Astrocyte (in vitro differentiated cells and primary cell): ENCODE measurements around the gene ULK2. TPM values are rescaled to one million over a fixed set of nuclear protein-coding genes. Genes with fewer than 3 reads are reported as not detected.

Experiments used
- DNase-seq: peaks from one replicate; pipeline ENCODE4 v3.0.0-alpha.2; 2010; ENCODE audit warnings: low read depth
- FAIRE-seq: peaks from 2 replicates; lab custom pipeline; 2011; peaks lifted over from hg19 to GRCh38; lab: Jason Lieb, UNC
- H2AFZ ChIP-seq: 2 replicates; pipeline ENCODE4 v1.6.0; 2012; ENCODE audit warnings: low read depth, low read length, inconsistent platforms
- H3K27ac ChIP-seq: 2 replicates; pipeline ENCODE4 v1.5.1; 2011; ENCODE audit warnings: low read depth, low read length, inconsistent platforms
- H3K27me3 ChIP-seq: 2 replicates; pipeline ENCODE4 v1.6.0; 2011; ENCODE audit warnings: low read length, inconsistent platforms; ENCODE audit not compliant: insufficient read depth
- H3K36me3 ChIP-seq: 2 replicates; pipeline ENCODE4 v1.5.1; 2011; ENCODE audit warnings: low read length, inconsistent platforms; ENCODE audit not compliant: insufficient read depth
- H3K4me1 ChIP-seq: 2 replicates; pipeline ENCODE4 v1.5.1; 2011; ENCODE audit warnings: low read length, inconsistent platforms; ENCODE audit not compliant: insufficient read depth
- H3K4me2 ChIP-seq: 2 replicates; pipeline ENCODE4 v1.6.0; 2012; ENCODE audit warnings: low read length, inconsistent platforms
- H3K4me3 ChIP-seq: 2 replicates; pipeline ENCODE4 v1.5.1; 2011; ENCODE audit warnings: low read depth, mild to moderate bottlenecking, low read length, inconsistent platforms; ENCODE audit not compliant: insufficient read depth
- H3K79me2 ChIP-seq: 2 replicates; pipeline ENCODE4 v1.6.0; 2012; ENCODE audit warnings: mild to moderate bottlenecking, low read length, inconsistent platforms; ENCODE audit not compliant: insufficient read depth
- H3K9ac ChIP-seq: 2 replicates; pipeline ENCODE4 v1.6.0; 2012; ENCODE audit warnings: mild to moderate bottlenecking, low read length, inconsistent platforms
- H3K9me3 ChIP-seq: 2 replicates; pipeline ENCODE4 v1.5.1; 2012; ENCODE audit warnings: low read depth, mild to moderate bottlenecking, low read length, inconsistent platforms; ENCODE audit not compliant: insufficient read depth
- H4K20me1 ChIP-seq: 2 replicates; pipeline ENCODE4 v1.6.0; 2012; ENCODE audit warnings: low read length, inconsistent platforms; ENCODE audit not compliant: insufficient read depth
- H3K27ac Mint-ChIP-seq: one replicate; pipeline ENCODE4 v1.8.0; 2021; ENCODE audit warnings: mild to moderate bottlenecking, mixed read lengths; ENCODE audit not compliant: unreplicated experiment
- H3K27me3 Mint-ChIP-seq: one replicate; pipeline ENCODE4 v1.8.0; 2021; ENCODE audit warnings: low read depth, mixed read lengths; ENCODE audit not compliant: unreplicated experiment
- H3K36me3 Mint-ChIP-seq: one replicate; pipeline ENCODE4 v1.8.0; 2021; ENCODE audit warnings: low read depth, mixed read lengths; ENCODE audit not compliant: unreplicated experiment
- H3K4me1 Mint-ChIP-seq: one replicate; pipeline ENCODE4 v1.8.0; 2021; ENCODE audit warnings: low read depth, mixed read lengths; ENCODE audit not compliant: unreplicated experiment
- H3K4me3 Mint-ChIP-seq: one replicate; pipeline ENCODE4 v1.8.0; 2021; ENCODE audit warnings: mild to moderate bottlenecking, moderate library complexity, mixed read lengths; ENCODE audit not compliant: unreplicated experiment
- H3K9me3 Mint-ChIP-seq: one replicate; pipeline ENCODE4 v1.8.0; 2021; ENCODE audit warnings: mild to moderate bottlenecking, mixed read lengths; ENCODE audit not compliant: unreplicated experiment
- EZH2 ChIP-seq: IDR thresholded peaks from 2 replicates; pipeline ENCODE4 v1.6.1; 2012; ENCODE audit warnings: mild to moderate bottlenecking, low read length, inconsistent platforms; ENCODE audit not compliant: insufficient read depth
- total RNA-seq: library from RNA; stranded (reverse); gene quantifications from 2 replicates; pipeline ENCODE4 v1.2.1, GENCODE V29; 2021
- TF ChIP-seq, protein P1 (sequence below): IDR thresholded peaks from 2 replicates; pipeline ENCODE4 v1.5.1; 2011; ENCODE audit warnings: low read depth, mild to moderate bottlenecking, inconsistent platforms, low read length, moderate library complexity; ENCODE audit not compliant: insufficient read depth

ULK2 gene
- total RNA-seq, 1 donor from 2014 or later = 10.8 TPM

DNA sequence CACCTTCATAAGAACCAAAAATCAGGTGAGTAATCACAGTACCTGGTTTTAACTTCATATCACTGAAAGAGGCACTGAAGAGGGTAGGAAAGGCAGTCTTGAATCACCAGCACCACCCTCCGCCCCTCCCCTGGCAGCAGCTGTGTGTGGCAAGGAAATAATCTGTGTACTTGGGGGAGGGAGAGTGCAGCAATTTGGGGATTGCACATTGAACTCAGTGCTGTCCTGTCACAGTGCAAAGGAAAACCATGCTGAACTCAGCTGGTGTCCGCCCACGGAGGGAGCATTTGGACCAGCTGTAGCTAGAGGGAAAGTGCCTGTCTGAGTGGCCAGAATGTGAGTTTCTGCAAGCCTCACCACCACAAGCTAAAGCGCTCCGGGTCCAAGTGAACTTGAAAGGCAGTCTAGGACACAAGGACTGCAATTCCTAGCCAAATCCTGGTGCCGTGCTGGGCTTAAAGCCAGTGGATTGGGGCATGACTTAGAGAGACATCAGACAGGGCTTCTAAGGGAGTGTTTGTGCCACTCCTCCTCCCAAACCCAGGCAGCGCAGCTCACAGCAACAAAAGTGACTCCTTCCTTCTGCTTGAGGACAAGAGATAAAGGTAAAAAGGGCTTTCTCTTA, 79.9 kb downstream of the ULK2 start:
- Mint-ChIP-seq H3K36me3 (peaks cover 8% of the 10 kb centered on the region), H3K4me3 (no peak overlapping the region), H3K27me3 (no peaks in the 10 kb centered on the region), H3K27ac (no peak overlapping the region), H3K9me3 (peaks cover 3% of the 10 kb centered on the region), H3K4me1 (peaks cover 10% of the 10 kb centered on the region)
- Histone ChIP-seq H3K27me3 (no peaks in the 10 kb centered on the region), H3K36me3 (no peaks in the 10 kb centered on the region), H3K79me2 (no peaks in the 10 kb centered on the region), H3K27ac (no peak overlapping the region), H2AFZ (no peak overlapping the region), H4K20me1 (no peaks in the 10 kb centered on the region), H3K9ac (no peak overlapping the region), H3K4me1 (no peaks in the 10 kb centered on the region), H3K4me3 (no peak overlapping the region), H3K9me3 (no peaks in the 10 kb centered on the region), H3K4me2 (no peak overlapping the region)
- no peak for FAIRE-seq
- no peak for DNase-seq
- TF ChIP-seq, protein P1, sequence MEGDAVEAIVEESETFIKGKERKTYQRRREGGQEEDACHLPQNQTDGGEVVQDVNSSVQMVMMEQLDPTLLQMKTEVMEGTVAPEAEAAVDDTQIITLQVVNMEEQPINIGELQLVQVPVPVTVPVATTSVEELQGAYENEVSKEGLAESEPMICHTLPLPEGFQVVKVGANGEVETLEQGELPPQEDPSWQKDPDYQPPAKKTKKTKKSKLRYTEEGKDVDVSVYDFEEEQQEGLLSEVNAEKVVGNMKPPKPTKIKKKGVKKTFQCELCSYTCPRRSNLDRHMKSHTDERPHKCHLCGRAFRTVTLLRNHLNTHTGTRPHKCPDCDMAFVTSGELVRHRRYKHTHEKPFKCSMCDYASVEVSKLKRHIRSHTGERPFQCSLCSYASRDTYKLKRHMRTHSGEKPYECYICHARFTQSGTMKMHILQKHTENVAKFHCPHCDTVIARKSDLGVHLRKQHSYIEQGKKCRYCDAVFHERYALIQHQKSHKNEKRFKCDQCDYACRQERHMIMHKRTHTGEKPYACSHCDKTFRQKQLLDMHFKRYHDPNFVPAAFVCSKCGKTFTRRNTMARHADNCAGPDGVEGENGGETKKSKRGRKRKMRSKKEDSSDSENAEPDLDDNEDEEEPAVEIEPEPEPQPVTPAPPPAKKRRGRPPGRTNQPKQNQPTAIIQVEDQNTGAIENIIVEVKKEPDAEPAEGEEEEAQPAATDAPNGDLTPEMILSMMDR = no peak
- TF ChIP-seq EZH2 = no peak

DNA sequence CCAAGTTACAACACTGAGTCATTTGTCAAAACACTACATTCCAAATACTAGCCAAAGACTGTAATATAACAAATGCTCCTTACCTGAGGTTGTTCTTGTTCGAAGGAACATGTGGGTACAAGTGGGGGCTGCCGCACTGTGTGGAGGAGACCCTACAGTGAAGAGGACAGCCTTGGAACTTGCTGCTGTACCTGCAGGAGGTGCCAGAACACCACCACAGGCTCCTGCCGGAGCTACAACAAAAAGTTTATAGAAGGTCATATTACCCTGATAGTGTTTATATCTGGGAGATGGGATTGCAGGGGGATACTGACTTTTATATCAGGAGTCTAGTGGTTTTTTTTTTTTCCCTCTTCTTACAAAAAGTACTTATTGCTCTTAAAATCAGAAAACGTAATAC, 81.9 kb downstream of the ULK2 start:
- H4K20me1 ChIP-seq = no peaks in the 10 kb centered on the region
- no peaks in the 10 kb centered on the region for H3K27me3 Mint-ChIP-seq
- H3K27me3 ChIP-seq = no peaks in the 10 kb centered on the region
- no peak overlapping the region for H3K9ac ChIP-seq
- H3K9me3 ChIP-seq = no peaks in the 10 kb centered on the region
- no peak overlapping the region for H3K4me3 Mint-ChIP-seq
- no peak overlapping the region for H3K4me2 ChIP-seq
- H3K36me3 ChIP-seq = no peaks in the 10 kb centered on the region
- no peak overlapping the region for H2AFZ ChIP-seq
- TF ChIP-seq, protein P1 = no peak
- no peak for TF ChIP-seq EZH2
- peaks cover 8% of the 10 kb centered on the region for H3K36me3 Mint-ChIP-seq
- DNase-seq = no peak
- H3K9me3 Mint-ChIP-seq = no peaks in the 10 kb centered on the region
- H3K27ac Mint-ChIP-seq = no peak overlapping the region
- no peaks in the 10 kb centered on the region for H3K79me2 ChIP-seq
- no peak overlapping the region for H3K4me3 ChIP-seq
- no peak for FAIRE-seq
- peaks cover 10% of the 10 kb centered on the region for H3K4me1 Mint-ChIP-seq
- H3K4me1 ChIP-seq = no peaks in the 10 kb centered on the region
- H3K27ac ChIP-seq = no peak overlapping the region
